Measurements from ENCODE around the gene RBPMS2. TPM values are rescaled to one million over a fixed set of nuclear protein-coding genes. Genes with fewer than 3 reads are reported as not detected.
"Not testable (repeated sequence)": the region's sequence is repeated elsewhere in the genome, so short reads cannot be mapped to it uniquely, and the experiment has no call there.

RBPMS2 gene
- not detected in 2 replicates for total RNA-seq (2014; rRNA removed; shearing (Covaris generic); ENCODE audit: low replicate concordance)

DNA sequence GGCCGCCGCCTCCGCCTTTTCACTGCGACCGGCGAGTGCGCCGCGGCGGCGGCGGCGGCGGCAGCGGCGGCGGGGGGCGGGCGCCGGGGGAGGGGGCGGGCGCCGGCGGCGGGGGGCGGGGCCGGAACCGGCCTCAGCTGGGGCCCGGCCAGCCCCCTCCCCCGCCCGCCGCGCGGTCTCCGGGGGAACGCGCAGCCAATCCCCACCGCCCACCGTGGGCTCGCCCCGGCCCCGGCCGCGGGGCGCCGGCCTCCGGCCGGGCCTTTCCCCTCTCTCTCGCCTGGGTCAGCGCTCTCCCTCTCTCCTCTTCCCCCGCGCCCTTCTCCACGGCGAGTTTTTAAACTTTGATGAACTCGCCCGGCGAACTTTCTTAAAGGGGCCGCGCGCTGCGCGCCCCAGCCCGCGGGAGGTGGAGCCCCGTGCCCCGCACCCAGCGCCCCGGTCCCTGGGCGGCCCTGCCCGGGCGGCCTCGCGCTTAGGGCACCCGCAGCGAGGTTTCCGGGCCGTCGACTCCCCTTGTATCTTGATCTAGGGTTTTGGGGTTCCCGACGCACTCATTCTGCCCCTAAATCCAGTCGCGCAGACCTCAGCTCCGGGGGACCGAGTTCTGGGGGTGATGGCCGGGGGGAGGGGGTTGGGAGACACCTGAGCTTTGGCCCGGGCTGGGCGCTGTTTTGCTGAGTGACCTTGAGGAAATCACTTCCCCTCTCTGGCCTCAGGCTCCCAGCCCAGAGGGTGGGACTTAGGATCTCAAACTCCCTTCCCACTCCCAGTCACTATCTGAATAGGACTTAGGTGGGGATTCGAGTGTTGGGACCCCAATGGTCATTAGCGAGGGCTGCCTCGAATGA, at the start of gene RBPMS2:
Gene RBPMS2, minus strand, starts transcription at position 39 of the 851 bp plus-strand sequence. CDS start 270 bp downstream, outside the sequence.
- Histone ChIP-seq H3K27me3 (no peaks in the 10 kb centered on the region), H3K36me3 (no peaks in the 10 kb centered on the region), H3K9me3 (no peaks in the 10 kb centered on the region), H3K4me3 (peak within 1 kb of the TSS; percentile 54)
- peak; percentile 58 for DNase-seq

DNA sequence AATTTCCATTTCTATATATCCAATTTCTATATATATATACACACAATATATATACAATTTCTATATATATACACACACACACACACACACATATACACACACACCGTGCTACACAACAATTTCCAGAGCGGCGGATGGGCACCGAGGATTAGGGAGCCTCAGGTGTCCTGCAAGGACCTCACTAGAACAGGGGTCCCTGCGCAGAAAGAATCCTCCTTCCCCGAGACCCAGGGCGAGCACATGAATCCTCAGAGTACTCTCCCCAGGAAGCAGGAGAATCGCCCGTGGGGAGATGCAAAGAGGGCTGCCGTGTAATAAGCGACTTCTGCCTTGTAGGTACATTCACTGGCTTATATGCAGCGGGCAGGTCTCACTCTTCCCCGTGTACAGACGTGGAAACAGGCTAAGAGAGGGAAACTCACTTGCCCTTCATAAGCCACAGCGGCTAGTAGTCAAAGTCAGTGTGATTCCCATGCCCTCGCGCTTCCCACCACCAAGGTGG, 49.6 kb upstream of the RBPMS2 start:
- H3K36me3 ChIP-seq, result peaks cover 16% of the 10 kb centered on the region
- H3K9me3 ChIP-seq, result no peaks in the 10 kb centered on the region
- no peaks in the 10 kb centered on the region for H3K27me3 ChIP-seq
- DNase-seq, result no peak
- H3K4me3 ChIP-seq, result peak overlapping the region; percentile 65

DNA sequence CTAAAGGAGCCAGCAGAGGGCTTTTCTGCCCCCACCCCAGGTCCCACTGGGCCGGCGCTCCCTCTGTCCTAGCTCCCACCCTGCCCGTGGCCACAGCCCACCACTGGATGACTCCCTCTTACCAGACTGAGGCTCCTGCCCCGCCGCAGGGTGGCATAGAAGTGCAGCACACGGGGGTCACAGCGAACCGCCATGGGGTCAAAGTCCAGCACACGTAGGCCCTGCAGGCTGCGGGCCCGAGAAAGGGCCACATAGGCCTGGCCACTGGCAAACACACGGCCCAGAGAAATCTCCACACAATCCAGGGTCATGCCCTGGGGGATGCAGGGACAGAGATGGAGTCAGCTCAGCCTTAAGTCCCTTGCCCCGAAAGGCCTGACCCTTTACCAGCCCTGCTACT, 41.1 kb upstream of the RBPMS2 start:
- Histone ChIP-seq H3K4me3 (no peak overlapping the region), H3K9me3 (no peaks in the 10 kb centered on the region), H3K27me3 (no peaks in the 10 kb centered on the region), H3K36me3 (peaks cover 21% of the 10 kb centered on the region)
- no peak for DNase-seq

DNA sequence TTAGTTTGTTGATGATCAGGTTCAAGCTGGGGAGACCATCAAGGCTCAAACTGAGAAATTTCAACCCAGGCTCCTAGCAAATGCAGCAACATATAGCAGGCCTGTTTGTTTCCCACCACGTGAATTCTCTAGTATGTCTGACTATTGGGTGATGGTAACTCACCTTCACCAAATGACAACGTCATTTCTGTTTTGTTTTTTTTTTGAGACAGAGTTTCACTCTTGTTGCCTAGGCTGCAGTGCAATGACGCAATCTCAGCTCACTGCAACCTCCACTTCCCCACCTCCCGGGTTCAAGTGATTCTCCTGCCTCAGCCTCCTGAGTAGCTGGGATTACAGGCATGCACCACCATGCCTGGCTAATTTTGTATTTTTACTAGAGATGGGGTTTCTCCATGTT, 39.6 kb upstream of the RBPMS2 start:
- peaks cover 11% of the 10 kb centered on the region for H3K36me3 ChIP-seq
- H3K9me3 ChIP-seq, DNase-seq, H3K4me3 ChIP-seq, H3K27me3 ChIP-seq: not testable (repeated sequence)

DNA sequence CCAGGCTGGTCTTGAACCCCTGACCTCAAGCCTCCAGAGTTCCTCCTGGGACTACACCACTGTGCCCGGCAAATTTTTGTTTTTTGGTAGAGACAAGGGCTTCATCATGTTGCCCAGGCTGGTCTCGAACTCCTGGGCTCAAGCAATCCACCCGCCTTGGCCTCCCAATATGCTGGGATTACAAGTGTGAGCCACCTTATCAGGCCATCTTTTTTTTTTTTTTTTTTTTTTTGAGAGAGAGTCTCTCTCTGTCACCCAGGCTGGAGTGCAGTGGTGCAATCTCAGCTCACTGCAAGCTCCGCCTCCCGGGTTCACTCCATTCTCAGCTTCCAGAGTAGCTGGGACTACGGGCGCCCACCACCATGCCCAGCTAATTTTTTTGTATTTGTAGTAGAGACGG, 38.9 kb upstream of the RBPMS2 start:
- H3K4me3 ChIP-seq, DNase-seq, H3K27me3 ChIP-seq, H3K9me3 ChIP-seq: not testable (repeated sequence)
- H3K36me3 ChIP-seq, result peaks cover 11% of the 10 kb centered on the region

DNA sequence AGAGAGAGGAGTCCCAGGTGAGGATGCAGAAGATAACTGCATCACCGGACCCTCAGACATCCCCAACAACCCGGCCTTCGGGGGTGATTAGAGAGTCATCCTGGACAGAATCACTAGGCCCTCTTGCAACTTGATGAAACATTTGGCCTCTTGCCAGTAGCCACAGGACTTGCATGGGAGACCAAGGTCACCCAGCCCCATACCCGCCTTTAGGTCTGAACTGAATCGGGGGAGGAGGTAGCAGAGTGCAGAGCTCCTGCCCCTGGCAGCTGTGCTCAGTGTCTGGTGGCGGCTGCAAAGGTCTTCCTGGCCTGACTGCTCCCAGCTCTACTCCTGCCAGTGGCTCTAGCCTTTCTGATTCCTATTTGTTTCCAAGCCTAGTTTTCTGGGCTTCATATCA, 37.7 kb upstream of the RBPMS2 start:
- Histone ChIP-seq H3K4me3 (no peak overlapping the region), H3K27me3 (no peaks in the 10 kb centered on the region), H3K9me3 (no peaks in the 10 kb centered on the region), H3K36me3 (peaks cover 7% of the 10 kb centered on the region)
- no peak for DNase-seq

DNA sequence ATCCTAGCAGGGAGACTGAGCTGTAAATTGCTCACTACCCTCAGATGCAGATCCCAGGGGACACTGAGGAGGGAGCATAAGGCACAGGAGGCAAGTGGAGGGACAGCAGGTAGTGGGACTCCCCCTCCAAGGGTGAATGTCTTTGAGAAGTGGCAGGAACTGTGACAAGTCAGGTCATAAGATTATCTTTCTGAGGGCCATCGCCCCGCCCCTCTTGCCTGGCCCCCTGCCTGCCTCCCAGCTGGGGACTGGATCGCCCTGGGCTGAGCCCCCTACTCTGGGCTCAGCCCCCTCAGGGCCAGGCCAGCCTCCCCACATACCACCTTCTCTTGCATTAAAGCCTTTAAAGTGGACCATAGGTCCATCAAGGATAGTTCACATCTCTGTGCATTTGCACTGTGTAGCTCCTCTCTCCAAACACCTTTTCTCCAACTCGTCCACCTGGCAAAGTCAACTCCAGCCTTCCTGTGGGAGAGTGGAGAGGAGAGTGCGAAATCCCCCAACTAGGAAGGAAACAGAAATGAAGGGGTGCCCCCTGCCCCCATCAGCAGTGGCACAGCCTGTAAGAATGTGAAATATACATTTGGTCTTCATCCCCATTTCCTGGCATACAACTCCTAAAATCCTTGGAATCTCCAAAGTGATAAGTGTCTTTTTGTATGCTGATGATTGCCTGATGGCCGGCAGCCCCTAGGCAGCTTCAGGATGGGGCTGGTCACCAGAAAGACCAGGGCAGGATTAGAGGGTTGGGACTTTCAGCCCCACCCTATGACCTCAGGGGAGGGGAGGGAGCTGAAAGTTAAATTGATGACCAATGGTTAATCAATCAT, 35.3 kb upstream of the RBPMS2 start:
- no peaks in the 10 kb centered on the region for H3K36me3 ChIP-seq
- no peaks in the 10 kb centered on the region for H3K9me3 ChIP-seq
- no peak overlapping the region for H3K4me3 ChIP-seq
- DNase-seq, result no peak
- H3K27me3 ChIP-seq, result no peaks in the 10 kb centered on the region

DNA sequence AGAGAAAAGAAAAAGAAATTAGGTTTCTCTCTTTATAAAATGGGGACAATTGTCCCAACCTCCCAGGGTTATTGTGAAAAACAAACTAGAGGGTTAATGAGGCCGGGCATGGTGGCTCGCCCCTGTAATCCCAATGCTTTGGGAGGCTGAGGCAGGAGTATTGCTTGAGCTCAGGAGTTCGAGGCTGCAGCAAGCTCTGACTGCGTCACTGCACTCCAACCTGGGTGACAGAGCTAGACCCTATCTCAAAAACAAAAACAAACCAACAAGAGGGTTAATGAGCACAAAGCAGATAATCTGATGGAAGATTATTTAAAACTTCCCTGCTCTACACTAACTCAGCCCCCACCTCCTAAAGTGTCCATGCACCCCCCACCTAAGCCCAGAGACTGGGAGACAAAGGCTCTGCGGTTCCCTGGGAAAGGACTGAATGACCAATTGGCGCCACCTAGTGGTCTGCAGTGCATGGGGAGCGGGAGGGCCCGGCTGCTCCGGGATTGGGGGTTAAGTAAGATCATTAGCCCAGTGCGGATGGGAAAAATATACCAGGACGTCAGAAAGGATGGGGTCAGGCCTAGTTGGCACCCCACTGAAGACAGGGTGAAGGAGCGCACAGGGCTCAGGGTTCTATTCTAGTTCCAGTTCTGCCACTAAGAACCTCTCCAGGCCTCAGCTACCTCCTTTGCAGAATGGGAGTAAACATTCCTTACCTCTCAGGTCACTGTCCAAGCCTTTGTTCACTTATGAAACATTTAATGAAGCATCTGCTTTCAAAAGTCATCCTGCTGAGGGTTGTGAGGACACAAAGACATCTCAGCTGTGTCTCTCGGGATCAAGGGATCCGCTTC, 34.5 kb upstream of the RBPMS2 start:
- DNase-seq, result peak; percentile 64
- Histone ChIP-seq H3K36me3 (no peaks in the 10 kb centered on the region), H3K27me3 (no peaks in the 10 kb centered on the region), H3K4me3 (no peak overlapping the region), H3K9me3 (no peaks in the 10 kb centered on the region)

DNA sequence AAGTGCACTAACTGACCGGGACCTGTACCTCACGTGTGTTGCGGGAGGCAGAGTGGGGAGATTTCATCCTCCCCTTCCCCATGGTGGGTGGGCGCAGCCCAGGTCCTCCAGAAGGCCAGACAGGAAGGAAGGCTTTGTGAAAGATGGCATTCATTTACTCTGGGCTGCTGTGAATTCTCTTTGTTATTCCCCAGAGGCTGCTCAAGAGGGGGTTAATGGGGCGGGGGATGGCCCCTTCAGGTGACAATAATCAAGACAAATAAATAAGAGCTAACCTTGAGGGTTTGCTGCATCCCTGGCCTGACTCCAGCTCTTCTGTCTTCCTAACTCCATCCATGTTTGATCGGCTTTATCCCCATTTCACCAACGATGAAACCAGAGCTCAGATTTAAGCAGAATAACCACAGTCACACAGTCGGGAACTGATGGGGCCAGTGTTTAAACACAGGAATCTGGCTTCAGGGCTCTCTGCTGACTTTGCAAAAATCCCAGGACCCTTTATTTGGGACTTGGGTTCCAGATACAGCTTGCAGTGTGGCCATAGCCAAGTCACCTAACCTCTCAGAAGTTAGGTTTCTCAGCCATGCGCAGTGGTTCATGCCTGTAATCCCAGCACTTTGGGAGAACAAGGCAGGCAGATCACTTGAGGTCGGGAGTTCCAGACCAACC, 33.5 kb upstream of the RBPMS2 start:
- no peaks in the 10 kb centered on the region for H3K27me3 ChIP-seq
- H3K36me3 ChIP-seq, result no peaks in the 10 kb centered on the region
- DNase-seq, result no peak
- no peaks in the 10 kb centered on the region for H3K9me3 ChIP-seq
- no peak overlapping the region for H3K4me3 ChIP-seq

DNA sequence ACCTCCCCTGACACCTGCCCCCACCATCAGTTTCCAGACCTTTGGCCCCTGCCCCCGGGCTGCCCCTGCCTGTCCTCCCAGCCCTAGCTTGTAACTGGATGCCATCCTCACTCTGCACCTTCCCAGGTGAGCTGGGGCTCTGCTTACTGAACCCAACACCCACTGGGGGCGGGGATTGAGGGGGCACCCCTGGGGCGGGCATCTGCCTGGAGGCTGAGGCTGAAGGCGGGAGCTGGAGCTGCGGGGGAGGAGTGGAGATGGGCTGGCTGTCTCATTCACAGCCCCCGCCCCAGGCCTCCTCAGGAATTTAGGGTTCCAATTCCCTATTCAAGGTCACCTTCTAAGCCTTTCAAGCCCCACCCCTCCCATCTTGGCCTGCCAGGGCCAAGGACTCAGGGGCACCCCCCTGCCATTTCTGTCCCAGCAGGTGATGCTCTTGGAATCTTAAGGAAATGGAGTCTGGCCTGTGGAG, 32.4 kb upstream of the RBPMS2 start:
- no peak overlapping the region for H3K4me3 ChIP-seq
- DNase-seq, result no peak
- no peaks in the 10 kb centered on the region for H3K9me3 ChIP-seq
- H3K36me3 ChIP-seq, result no peaks in the 10 kb centered on the region
- H3K27me3 ChIP-seq, result no peaks in the 10 kb centered on the region

DNA sequence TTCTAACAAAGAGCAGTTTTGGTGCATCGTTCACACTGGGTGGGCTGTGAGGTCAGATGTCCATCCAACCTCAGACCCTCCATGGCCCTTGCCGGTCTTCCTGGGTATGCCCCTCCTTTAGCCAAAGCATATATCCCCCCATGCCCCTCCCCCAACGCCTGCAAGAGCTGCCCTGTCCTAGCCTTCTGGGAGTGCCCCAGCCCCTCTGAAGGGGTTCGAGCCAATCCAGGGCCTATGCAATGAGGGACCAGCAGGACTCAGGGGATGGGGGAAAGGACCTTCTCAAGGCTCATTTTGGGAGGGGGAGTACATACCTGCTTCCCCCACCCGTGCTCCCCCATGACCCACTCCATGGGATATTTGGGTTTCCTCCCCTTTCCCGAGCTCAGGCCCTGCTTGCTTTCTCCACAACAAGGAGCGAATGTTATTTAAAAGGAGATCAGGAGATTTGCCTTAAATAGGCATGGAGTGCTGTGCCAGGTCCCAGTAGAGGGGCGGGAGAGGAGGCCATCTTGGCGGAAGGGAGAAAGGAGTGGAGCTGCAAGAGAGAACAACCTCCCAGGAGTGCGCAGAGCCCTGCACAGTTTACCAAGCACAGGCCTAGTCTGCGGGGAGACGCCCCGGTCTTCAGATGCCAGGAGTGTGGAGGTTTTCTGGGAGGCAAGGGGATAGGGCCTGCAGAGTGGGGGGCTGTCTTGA, 31.8 kb upstream of the RBPMS2 start:
- DNase-seq, result no peak
- Histone ChIP-seq H3K36me3 (no peaks in the 10 kb centered on the region), H3K4me3 (no peak overlapping the region), H3K27me3 (no peaks in the 10 kb centered on the region), H3K9me3 (no peaks in the 10 kb centered on the region)

DNA sequence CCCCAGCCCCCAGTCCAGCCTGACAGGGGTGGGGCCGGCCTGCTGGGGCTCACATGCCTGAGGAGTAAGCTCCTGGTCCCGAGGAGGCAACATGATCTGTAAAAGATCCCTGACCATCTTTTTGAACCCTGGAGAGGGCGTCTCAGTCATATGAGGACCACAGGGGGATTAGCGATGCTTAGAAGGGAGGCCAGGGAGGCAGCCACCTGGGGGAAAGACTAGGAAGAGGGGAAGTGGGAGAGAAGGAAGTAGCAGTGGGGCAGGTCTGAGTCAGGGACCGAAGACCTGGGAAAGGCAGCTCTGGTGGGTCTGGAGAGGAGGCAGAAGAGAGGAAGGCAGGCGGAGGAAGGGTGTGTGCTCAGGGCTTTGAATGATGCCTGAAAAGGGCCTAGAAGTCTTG, 31.1 kb upstream of the RBPMS2 start:
- Histone ChIP-seq H3K36me3 (no peaks in the 10 kb centered on the region), H3K27me3 (no peaks in the 10 kb centered on the region), H3K4me3 (no peak overlapping the region), H3K9me3 (no peaks in the 10 kb centered on the region)
- DNase-seq, result no peak

DNA sequence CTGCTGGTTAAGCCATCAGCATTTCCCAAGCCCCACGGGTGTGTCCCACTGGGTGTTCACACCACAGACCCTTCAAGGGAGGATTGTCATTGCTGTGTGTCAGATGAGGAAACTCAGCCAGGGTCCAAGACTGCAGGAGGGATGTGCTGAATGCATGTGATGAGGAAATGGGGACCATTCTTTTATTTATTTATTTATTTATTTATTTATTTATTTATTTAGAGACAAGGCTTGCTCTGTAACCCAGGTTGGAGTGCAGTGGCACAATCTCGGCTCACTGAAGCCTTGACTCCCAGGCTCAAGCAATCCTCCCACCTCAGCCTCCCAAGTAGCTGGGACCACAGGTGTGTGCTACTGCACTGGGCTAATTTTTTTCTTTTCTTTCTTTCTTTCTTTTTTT, 29.2 kb upstream of the RBPMS2 start:
- no peaks in the 10 kb centered on the region for H3K27me3 ChIP-seq
- DNase-seq, result no peak
- no peaks in the 10 kb centered on the region for H3K36me3 ChIP-seq
- no peaks in the 10 kb centered on the region for H3K9me3 ChIP-seq
- no peak overlapping the region for H3K4me3 ChIP-seq

DNA sequence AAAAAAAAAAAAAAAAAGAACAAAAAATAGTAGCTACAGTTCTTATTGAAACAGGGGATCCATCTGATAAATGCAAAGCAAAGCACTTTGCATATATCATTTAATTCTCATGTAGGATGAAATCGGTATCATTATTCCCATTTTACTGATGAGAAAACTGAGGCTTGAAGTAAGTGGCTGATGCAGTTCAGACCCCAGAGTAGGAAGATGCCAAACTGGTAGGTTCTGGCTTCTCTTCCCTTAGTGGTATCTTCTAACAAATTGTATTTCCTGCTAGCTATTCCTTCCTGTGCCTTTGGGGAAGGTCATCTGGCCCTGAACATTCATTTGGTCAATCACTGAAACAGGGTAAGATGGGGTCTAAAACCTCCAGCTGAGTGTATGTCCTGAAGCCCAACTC, 28.1 kb upstream of the RBPMS2 start:
- H3K36me3 ChIP-seq, result no peaks in the 10 kb centered on the region
- no peak overlapping the region for H3K4me3 ChIP-seq
- DNase-seq, result no peak
- no peaks in the 10 kb centered on the region for H3K27me3 ChIP-seq
- no peaks in the 10 kb centered on the region for H3K9me3 ChIP-seq

DNA sequence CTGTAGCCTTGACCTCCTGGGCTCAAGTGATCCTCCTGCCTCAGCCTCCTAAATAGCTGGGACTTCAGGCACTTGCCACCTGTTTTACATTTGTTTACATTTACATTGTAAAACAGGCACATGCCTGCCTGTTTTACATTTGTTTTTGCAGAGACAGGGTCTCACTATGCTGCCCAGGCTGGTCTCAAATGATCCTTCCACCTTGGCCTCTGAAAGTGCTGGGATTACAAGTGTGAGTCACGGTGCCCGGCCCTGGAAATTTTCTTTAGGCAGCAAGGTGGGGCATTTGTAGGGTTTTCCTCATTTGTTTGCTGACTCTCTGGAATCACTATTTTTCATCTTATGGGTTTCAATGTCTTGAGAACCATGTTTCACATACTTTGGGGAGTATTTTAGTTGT, 25.1 kb upstream of the RBPMS2 start:
- H3K4me3 ChIP-seq, result no peak overlapping the region
- no peaks in the 10 kb centered on the region for H3K36me3 ChIP-seq
- no peaks in the 10 kb centered on the region for H3K9me3 ChIP-seq
- no peak for DNase-seq
- H3K27me3 ChIP-seq, result no peaks in the 10 kb centered on the region

DNA sequence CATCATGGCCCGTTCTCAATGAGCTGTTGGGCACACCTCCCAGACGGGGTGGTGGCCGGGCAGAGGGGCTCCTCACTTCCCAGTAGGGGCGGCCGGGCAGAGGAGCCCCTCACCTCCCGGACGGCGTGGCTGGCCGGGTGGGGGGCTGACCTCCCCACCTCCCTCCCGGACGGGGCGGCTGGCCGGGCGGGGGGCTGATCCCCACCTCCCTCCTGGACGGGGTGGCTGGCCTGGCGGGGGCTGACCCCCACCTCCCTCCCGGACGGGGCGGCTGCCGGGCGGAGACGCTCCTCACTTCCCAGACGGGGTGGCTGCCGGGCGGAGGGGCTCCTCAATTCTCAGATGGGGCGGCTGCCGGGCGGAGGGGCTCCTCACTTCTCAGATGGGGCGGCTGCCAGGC, 23.5 kb upstream of the RBPMS2 start:
- DNase-seq, H3K27me3 ChIP-seq, H3K36me3 ChIP-seq, H3K4me3 ChIP-seq, H3K9me3 ChIP-seq: not testable (repeated sequence)
